ENCODE results near the gene OR8I2. TPM values are rescaled to one million over a fixed set of nuclear protein-coding genes. Genes with fewer than 3 reads are reported as not detected.
"Not testable (repeated sequence)": the region's sequence is repeated elsewhere in the genome, so short reads cannot be mapped to it uniquely, and the experiment has no call there.

Gene OR8I2
- total and polyA plus RNA-seq, 2 experiments from 2014 or later: not detected

DNA sequence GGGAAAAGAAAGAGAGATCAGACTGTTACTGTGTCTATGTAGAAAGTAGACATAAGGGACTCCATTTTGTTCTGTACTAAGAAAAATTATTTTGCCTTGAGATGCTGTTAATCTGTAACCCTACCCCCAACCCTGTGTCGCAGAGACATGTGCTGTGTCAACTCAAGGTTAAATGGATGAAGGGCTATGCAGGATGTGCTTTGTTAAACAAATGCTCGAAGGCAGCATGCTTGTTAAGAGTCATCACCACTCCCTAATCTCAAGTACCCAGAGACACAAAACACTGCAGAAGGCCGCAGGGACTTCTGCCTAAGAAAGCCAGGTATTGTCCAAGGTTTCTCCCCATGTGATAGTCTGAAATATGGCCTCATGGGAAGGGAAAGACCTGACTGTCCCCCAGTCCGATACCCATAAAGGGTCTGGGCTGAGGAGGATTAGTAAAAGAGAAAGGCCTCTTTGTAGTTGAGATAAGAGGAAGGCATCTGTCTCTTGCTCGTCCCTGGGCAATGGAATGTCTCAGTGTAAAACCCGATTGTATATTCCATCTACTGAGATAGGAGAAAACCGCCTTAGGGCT lies 35.4 kb upstream of the OR8I2 start:
- DNase-seq (ENCODE audit: low spot score); H3K4me2 ChIP-seq; H3K4me3 ChIP-seq; H3K4me1 ChIP-seq (ENCODE audit: insufficient read depth); H3K9me2 ChIP-seq (replicated peaks; ENCODE audit: insufficient read depth); H3K79me2 ChIP-seq; H3K36me3 ChIP-seq (replicated peaks; ENCODE audit: insufficient read depth, low read depth); H4K20me1 ChIP-seq (ENCODE audit: insufficient read depth, poor library complexity, severe bottlenecking); H3K9me3 ChIP-seq (ENCODE audit: low read depth); H3K27me3 ChIP-seq; H3K27ac ChIP-seq; H2AFZ ChIP-seq: not testable (repeated sequence)
- WGBS (ENCODE audit: low lambda C conversion rate, missing lambda C conversion rate): 20% methylated on average over 7 of the region's 7 CpGs

- WGBS (ENCODE audit: low lambda C conversion rate, missing lambda C conversion rate): 67% methylated on average over 7 of the region's 7 CpGs
- H3K4me3 ChIP-seq; H3K27ac ChIP-seq; H3K9me2 ChIP-seq (replicated peaks; ENCODE audit: insufficient read depth); H3K9me3 ChIP-seq (ENCODE audit: low read depth); H3K79me2 ChIP-seq; H3K4me1 ChIP-seq (ENCODE audit: insufficient read depth); H4K20me1 ChIP-seq (ENCODE audit: insufficient read depth, poor library complexity, severe bottlenecking); H3K36me3 ChIP-seq (replicated peaks; ENCODE audit: insufficient read depth, low read depth); DNase-seq (ENCODE audit: low spot score); H3K27me3 ChIP-seq; H3K4me2 ChIP-seq; H2AFZ ChIP-seq: not testable (repeated sequence)
Measured at GRCh38 chr11:56058260-56058780, 34.8 kb upstream of the OR8I2 start.

- DNase-seq (ENCODE audit: low spot score): no peak
- H3K27ac ChIP-seq: peak overlapping the region; percentile 74
- no peaks in the 10 kb centered on the region for H3K27me3 ChIP-seq
- no peak overlapping the region for H3K4me3 ChIP-seq
- H2AFZ ChIP-seq: peak overlapping the region; percentile 18
- H3K79me2 ChIP-seq: no peaks in the 10 kb centered on the region
- no peak overlapping the region for H3K4me2 ChIP-seq
- TF ChIP-seq CTCF (IDR thresholded peaks at IDR 0.05; ENCODE audit: poor library complexity): no peak
- TF ChIP-seq EZH2phosphoT487 (IDR thresholded peaks at IDR 0.05; ENCODE audit: low read depth, severe bottlenecking, unreplicated experiment): no peak
- H4K20me1 ChIP-seq (ENCODE audit: insufficient read depth, poor library complexity, severe bottlenecking): no peaks in the 10 kb centered on the region
- WGBS (ENCODE audit: low lambda C conversion rate, missing lambda C conversion rate): 48% methylated on average over 2 of the region's 2 CpGs
- H3K36me3 ChIP-seq (replicated peaks; ENCODE audit: insufficient read depth, low read depth): no peaks in the 10 kb centered on the region
- H3K9me2 ChIP-seq (replicated peaks; ENCODE audit: insufficient read depth): no peaks in the 10 kb centered on the region
- H3K9me3 ChIP-seq (ENCODE audit: low read depth): no peaks in the 10 kb centered on the region
- H3K4me1 ChIP-seq (ENCODE audit: insufficient read depth): no peaks in the 10 kb centered on the region
Measured at GRCh38 chr11:56066980-56067379, 26.1 kb upstream of the OR8I2 start.

DNA sequence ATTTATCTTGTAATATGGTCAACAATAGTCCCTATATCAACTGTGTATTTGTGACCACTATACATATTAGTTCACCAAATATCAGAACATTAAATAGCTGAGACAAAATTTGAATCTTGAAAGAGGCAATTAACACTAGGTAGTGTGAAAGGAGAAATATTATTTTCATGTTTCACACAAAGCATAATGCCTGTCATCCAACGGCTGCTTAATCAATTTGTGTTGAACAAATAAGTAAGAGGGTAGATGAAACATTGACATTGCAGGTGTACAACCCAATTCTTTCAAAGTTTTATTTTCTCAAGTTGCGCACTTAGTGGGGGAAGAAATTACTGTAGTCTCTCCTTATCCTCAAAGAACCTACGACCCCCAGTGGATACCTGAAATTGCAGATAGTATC lies 3.4 kb upstream of the OR8I2 start:
- no peak overlapping the region for H2AFZ ChIP-seq
- whole genome bisulfite sequencing (ENCODE audit: low lambda C conversion rate, missing lambda C conversion rate): 93% methylated on average over 3 of the region's 3 CpGs
- no peak for DNase-seq (ENCODE audit: low spot score)

More for the DNA sequence above, 3.4 kb upstream of the OR8I2 start:
- Histone ChIP-seq H3K27me3 (no peaks in the 10 kb centered on the region), H3K4me3 (no peak overlapping the region), H3K27ac (no peak overlapping the region), H3K36me3 (replicated peaks; ENCODE audit: insufficient read depth, low read depth) (no peaks in the 10 kb centered on the region), H3K4me1 (ENCODE audit: insufficient read depth) (no peaks in the 10 kb centered on the region), H3K4me2 (no peak overlapping the region), H4K20me1 (ENCODE audit: insufficient read depth, poor library complexity, severe bottlenecking) (no peaks in the 10 kb centered on the region), H3K9me3 (ENCODE audit: low read depth) (no peaks in the 10 kb centered on the region), H3K79me2 (no peaks in the 10 kb centered on the region), H3K9me2 (replicated peaks; ENCODE audit: insufficient read depth) (peaks cover 4% of the 10 kb centered on the region)
- TF ChIP-seq CTCF (IDR thresholded peaks at IDR 0.05; ENCODE audit: poor library complexity) (no peak), EZH2 (IDR thresholded peaks at IDR 0.05; ENCODE audit: borderline replicate concordance) (no peak)
